Neural cell (in vitro differentiated cells): ENCODE results near the gene IMPG1. TPM values are rescaled to one million over a fixed set of nuclear protein-coding genes. Genes with fewer than 3 reads are reported as not detected.

Experiments
- H2AFZ ChIP-seq: fragments of 200-600, 300-800 bp; sonication (generic), shearing (Covaris generic); 2 replicates; pipeline ENCODE4 v1.6.0; 2014; ENCODE audit warnings: low read depth, mild to moderate bottlenecking, antibody characterized with exemption, low read length, moderate library complexity
- H3F3A ChIP-seq: fragments of 200-600 bp; shearing (Covaris generic); 2 replicates; pipeline ENCODE4 v1.6.1; 2016; ENCODE audit warnings: mild to moderate bottlenecking, moderate library complexity, mixed read lengths, antibody characterized with exemption, low read length; ENCODE audit not compliant: insufficient read depth, poor library complexity, severe bottlenecking
- H3K27ac ChIP-seq: fragments of 200-600, 300-800 bp; sonication (generic), shearing (Covaris generic); 2 replicates; pipeline ENCODE4 v1.5.1; 2014; ENCODE audit warnings: mild to moderate bottlenecking, low read length, moderate library complexity
- H3K27me3 ChIP-seq: fragments of 300-800, 200-600 bp; sonication (generic), shearing (Covaris generic); 2 replicates; pipeline ENCODE4 v1.6.0; 2014; ENCODE audit warnings: mild to moderate bottlenecking, low read depth, low read length, moderate library complexity; ENCODE audit not compliant: insufficient read depth
- H3K36me3 ChIP-seq: fragments of 300-800, 200-600 bp; sonication (generic), shearing (Covaris generic); 2 replicates; pipeline ENCODE4 v1.5.1; 2014; ENCODE audit warnings: mild to moderate bottlenecking, antibody characterized with exemption, low read length, moderate library complexity; ENCODE audit not compliant: insufficient read depth
- H3K4me2 ChIP-seq: fragments of 300-800, 200-600 bp; sonication (generic), shearing (Covaris generic); 2 replicates; pipeline ENCODE4 v1.6.0; 2014; ENCODE audit warnings: mild to moderate bottlenecking, low read length
- H3K4me3 ChIP-seq: fragments of 300-800, 200-600 bp; sonication (generic), shearing (Covaris generic); 2 replicates; pipeline ENCODE4 v1.5.1; 2014; ENCODE audit warnings: mild to moderate bottlenecking, low read length, moderate library complexity
- H3K79me2 ChIP-seq: fragments of 200-600 bp; shearing (Covaris generic); replicated peaks from 2 replicates; pipeline ENCODE4 v1.6.0; 2014; ENCODE audit warnings: mild to moderate bottlenecking, low read length, moderate library complexity; ENCODE audit not compliant: insufficient read depth
- H3K9ac ChIP-seq: fragments of 300-800, 200-600 bp; sonication (generic), shearing (Covaris generic); 2 replicates; pipeline ENCODE4 v1.6.1; 2016; ENCODE audit warnings: mild to moderate bottlenecking, low read length, mixed read lengths
- H3K9me2 ChIP-seq: fragments of 200-600 bp; shearing (Covaris generic); 2 replicates; pipeline ENCODE4 v1.6.1; 2016; ENCODE audit warnings: mild to moderate bottlenecking, low read length, mixed read lengths; ENCODE audit not compliant: insufficient read depth
- H3K9me3 ChIP-seq: fragments of 200-600, 300-800 bp; sonication (generic), shearing (Covaris generic); 2 replicates; pipeline ENCODE4 v1.6.1; 2016; ENCODE audit warnings: mild to moderate bottlenecking, mixed run types, low read length, moderate library complexity, mixed read lengths
- H4K20me1 ChIP-seq: fragments of 200-600 bp; shearing (Covaris generic); 2 replicates; pipeline ENCODE4 v1.6.1; 2016; ENCODE audit warnings: mild to moderate bottlenecking, mixed run types; ENCODE audit not compliant: insufficient read depth
- CTCF ChIP-seq: fragments of 450-650 bp; IDR thresholded peaks from 2 replicates; pipeline ENCODE4 v1.5.1; 2014; ENCODE audit warnings: antibody characterized with exemption, mild to moderate bottlenecking, moderate library complexity; ENCODE audit not compliant: poor library complexity, severe bottlenecking
- EP300 ChIP-seq: fragments of 450-650 bp; conservative IDR thresholded peaks from 2 replicates; pipeline ENCODE4 v1.6.1; 2014; ENCODE audit warnings: antibody characterized with exemption, mild to moderate bottlenecking, moderate library complexity; ENCODE audit not compliant: poor library complexity, severe bottlenecking
- EZH2 ChIP-seq: fragments of 200-600, 300-800 bp; shearing (Covaris generic), sonication (generic); IDR thresholded peaks from 2 replicates; pipeline ENCODE4 v1.6.1; 2014; ENCODE audit warnings: antibody characterized with exemption, low read length, borderline replicate concordance, mild to moderate bottlenecking; ENCODE audit not compliant: insufficient read depth, poor library complexity, severe bottlenecking
- MXI1 ChIP-seq: fragments of 450-650 bp; conservative IDR thresholded peaks from 2 replicates; pipeline ENCODE4 v1.6.1; 2014; ENCODE audit warnings: antibody characterized with exemption, mild to moderate bottlenecking; ENCODE audit not compliant: poor library complexity, severe bottlenecking
- POLR2AphosphoS5 ChIP-seq: IDR thresholded peaks from 2 replicates; pipeline ENCODE4 v1.6.1; 2012
- RAD21 ChIP-seq: fragments of 450-650 bp; conservative IDR thresholded peaks from 2 replicates; pipeline ENCODE4 v1.6.1; 2014; ENCODE audit warnings: antibody characterized with exemption, mild to moderate bottlenecking, moderate library complexity
- SMC3 ChIP-seq: fragments of 450-650 bp; conservative IDR thresholded peaks from 2 replicates; pipeline ENCODE4 v1.6.1; 2014; ENCODE audit warnings: antibody characterized with exemption, mild to moderate bottlenecking, moderate library complexity; ENCODE audit not compliant: poor library complexity
- TAF1 ChIP-seq: IDR thresholded peaks from 2 replicates; pipeline ENCODE4 v1.6.1; 2012; ENCODE audit warnings: low read depth
- polyA plus RNA-seq: library from polyadenylated mRNA; depleted of rRNA; stranded (reverse); fragments of >200 nt; gene quantifications from 2 replicates; pipeline ENCODE4 v1.2.3, GENCODE V29; 2014
- TF ChIP-seq, protein P1 (sequence below): IDR thresholded peaks from 2 replicates; pipeline ENCODE4 v1.6.1; 2012; ENCODE audit warnings: borderline replicate concordance

Gene IMPG1
- polyA plus RNA-seq, 1 donor from 2014 or later, result not detected

DNA sequence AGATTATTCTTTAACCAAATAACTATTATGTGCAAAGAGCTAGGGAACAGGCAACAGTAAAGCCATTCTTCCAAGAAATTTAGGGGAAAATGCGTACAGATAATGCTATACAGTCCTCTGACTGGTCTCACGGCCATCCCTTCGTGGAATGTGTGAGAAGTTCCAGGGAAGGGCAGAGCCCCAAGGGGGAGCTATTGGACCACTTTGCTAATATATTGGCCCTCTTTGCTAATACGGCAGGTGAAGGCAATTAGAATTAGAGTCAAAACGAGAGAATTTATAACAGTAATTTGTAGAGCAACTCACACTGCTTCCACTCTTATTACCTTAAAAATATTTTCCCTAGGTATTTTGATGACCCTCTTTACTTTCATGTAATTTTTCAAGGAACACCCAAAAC, 140.4 kb downstream of the IMPG1 start:
- H3K27ac ChIP-seq, result no peak overlapping the region
- H4K20me1 ChIP-seq, result no peaks in the 10 kb centered on the region
- no peaks in the 10 kb centered on the region for H3K9me2 ChIP-seq
- no peak overlapping the region for H3K4me2 ChIP-seq
- no peaks in the 10 kb centered on the region for H3K79me2 ChIP-seq
- no peak overlapping the region for H3K9ac ChIP-seq
- TF ChIP-seq SMC3 (peak; percentile 59), POLR2AphosphoS5 (no peak), RAD21 (peak; percentile 71), CTCF (peak; percentile 69)
- no peak overlapping the region for H2AFZ ChIP-seq
- no peak overlapping the region for H3K4me3 ChIP-seq
- no peaks in the 10 kb centered on the region for H3K36me3 ChIP-seq
- no peaks in the 10 kb centered on the region for H3K27me3 ChIP-seq
- H3F3A ChIP-seq, result no peaks in the 10 kb centered on the region
- H3K9me3 ChIP-seq, result no peaks in the 10 kb centered on the region

GRCh38 chr6:75931011-75931680, 141.3 kb downstream of the IMPG1 start:
- no peak overlapping the region for H3K9ac ChIP-seq
- H3K36me3 ChIP-seq, result no peaks in the 10 kb centered on the region
- H3K27ac ChIP-seq, result no peak overlapping the region
- H3K4me3 ChIP-seq, result no peak overlapping the region
- no peak overlapping the region for H3K4me2 ChIP-seq
- H2AFZ ChIP-seq, result no peak overlapping the region
- TF ChIP-seq EP300 (no peak), SMC3 (no peak), EZH2 (no peak), TAF1 (no peak), MXI1 (no peak), POLR2AphosphoS5 (no peak), CTCF (no peak), RAD21 (no peak)
- TF ChIP-seq, protein P1, sequence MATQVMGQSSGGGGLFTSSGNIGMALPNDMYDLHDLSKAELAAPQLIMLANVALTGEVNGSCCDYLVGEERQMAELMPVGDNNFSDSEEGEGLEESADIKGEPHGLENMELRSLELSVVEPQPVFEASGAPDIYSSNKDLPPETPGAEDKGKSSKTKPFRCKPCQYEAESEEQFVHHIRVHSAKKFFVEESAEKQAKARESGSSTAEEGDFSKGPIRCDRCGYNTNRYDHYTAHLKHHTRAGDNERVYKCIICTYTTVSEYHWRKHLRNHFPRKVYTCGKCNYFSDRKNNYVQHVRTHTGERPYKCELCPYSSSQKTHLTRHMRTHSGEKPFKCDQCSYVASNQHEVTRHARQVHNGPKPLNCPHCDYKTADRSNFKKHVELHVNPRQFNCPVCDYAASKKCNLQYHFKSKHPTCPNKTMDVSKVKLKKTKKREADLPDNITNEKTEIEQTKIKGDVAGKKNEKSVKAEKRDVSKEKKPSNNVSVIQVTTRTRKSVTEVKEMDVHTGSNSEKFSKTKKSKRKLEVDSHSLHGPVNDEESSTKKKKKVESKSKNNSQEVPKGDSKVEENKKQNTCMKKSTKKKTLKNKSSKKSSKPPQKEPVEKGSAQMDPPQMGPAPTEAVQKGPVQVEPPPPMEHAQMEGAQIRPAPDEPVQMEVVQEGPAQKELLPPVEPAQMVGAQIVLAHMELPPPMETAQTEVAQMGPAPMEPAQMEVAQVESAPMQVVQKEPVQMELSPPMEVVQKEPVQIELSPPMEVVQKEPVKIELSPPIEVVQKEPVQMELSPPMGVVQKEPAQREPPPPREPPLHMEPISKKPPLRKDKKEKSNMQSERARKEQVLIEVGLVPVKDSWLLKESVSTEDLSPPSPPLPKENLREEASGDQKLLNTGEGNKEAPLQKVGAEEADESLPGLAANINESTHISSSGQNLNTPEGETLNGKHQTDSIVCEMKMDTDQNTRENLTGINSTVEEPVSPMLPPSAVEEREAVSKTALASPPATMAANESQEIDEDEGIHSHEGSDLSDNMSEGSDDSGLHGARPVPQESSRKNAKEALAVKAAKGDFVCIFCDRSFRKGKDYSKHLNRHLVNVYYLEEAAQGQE, result no peak
- H3F3A ChIP-seq, result no peaks in the 10 kb centered on the region
- no peaks in the 10 kb centered on the region for H4K20me1 ChIP-seq
- H3K9me2 ChIP-seq, result no peaks in the 10 kb centered on the region
- no peaks in the 10 kb centered on the region for H3K79me2 ChIP-seq
- no peaks in the 10 kb centered on the region for H3K27me3 ChIP-seq
- H3K9me3 ChIP-seq, result no peaks in the 10 kb centered on the region
